Breast epithelium (tissue), 3 donors: Measurements from ENCODE around the gene PLCH1.

Experiments
- POLR2A ChIP-seq: fragments of 450-650 bp; IDR thresholded peaks from one replicate; pipeline ENCODE4 v1.6.1; 2016; ENCODE audit warnings: antibody characterized with exemption, mild to moderate bottlenecking, moderate library complexity
- TF ChIP-seq, protein P1 (sequence below), 3 donors: fragments of 450-650 bp; IDR thresholded peaks; one replicate each; pipeline ENCODE4 v1.5.1; 2016 to 2017; ENCODE audit warnings: antibody characterized with exemption in 3 of 3, mild to moderate bottlenecking in 3 of 3, moderate library complexity in 3 of 3

DNA sequence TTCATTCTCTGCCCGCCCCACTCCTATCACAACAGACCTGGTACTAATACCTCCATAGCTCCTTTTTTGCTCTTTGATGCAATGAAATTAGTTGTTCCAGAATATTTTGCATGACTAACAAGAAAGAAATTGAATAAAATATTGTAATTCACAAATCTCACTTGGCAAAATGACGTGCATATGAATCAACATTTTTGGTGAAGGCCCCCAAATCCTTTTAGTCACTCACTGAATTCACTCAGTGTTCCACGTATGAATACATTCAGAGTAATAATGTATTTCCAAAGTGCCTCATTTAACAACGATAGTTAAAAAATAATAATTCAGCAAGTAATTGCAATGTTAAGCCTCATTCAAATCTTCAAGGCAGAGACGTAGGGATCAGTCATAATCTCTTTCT lies 302.8 kb downstream of the PLCH1 start:
- TF ChIP-seq, protein P1, sequence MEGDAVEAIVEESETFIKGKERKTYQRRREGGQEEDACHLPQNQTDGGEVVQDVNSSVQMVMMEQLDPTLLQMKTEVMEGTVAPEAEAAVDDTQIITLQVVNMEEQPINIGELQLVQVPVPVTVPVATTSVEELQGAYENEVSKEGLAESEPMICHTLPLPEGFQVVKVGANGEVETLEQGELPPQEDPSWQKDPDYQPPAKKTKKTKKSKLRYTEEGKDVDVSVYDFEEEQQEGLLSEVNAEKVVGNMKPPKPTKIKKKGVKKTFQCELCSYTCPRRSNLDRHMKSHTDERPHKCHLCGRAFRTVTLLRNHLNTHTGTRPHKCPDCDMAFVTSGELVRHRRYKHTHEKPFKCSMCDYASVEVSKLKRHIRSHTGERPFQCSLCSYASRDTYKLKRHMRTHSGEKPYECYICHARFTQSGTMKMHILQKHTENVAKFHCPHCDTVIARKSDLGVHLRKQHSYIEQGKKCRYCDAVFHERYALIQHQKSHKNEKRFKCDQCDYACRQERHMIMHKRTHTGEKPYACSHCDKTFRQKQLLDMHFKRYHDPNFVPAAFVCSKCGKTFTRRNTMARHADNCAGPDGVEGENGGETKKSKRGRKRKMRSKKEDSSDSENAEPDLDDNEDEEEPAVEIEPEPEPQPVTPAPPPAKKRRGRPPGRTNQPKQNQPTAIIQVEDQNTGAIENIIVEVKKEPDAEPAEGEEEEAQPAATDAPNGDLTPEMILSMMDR (IDR thresholded peaks at IDR 0.05): no peak
- TF ChIP-seq POLR2A: no peak
